Ectodermal cell (in vitro differentiated cells): ENCODE measurements around the gene UTP15.

Source experiments
- H3K27ac ChIP-seq: 2 replicates; pipeline ENCODE4 v1.7.0; 2013; ENCODE audit warnings: mild to moderate bottlenecking, low read depth, low read length; ENCODE audit not compliant: insufficient read depth, poor library complexity, severe bottlenecking
- H3K27me3 ChIP-seq: 2 replicates; pipeline ENCODE4 v1.7.0; 2013; ENCODE audit warnings: mild to moderate bottlenecking, low read length; ENCODE audit not compliant: insufficient read depth, control insufficient read depth, poor library complexity, severe bottlenecking
- H3K36me3 ChIP-seq: one replicate; pipeline ENCODE4 v1.7.0; 2013; ENCODE audit warnings: low read length; ENCODE audit not compliant: control insufficient read depth, insufficient read depth
- H3K4me1 ChIP-seq: one replicate; pipeline ENCODE4 v1.7.0; 2013; ENCODE audit warnings: low read length; ENCODE audit not compliant: control insufficient read depth, insufficient read depth
- H3K4me3 ChIP-seq: 2 replicates; pipeline ENCODE4 v1.7.0; 2013; ENCODE audit warnings: low read depth, low read length, control low read depth; ENCODE audit not compliant: insufficient read depth
- H3K9me3 ChIP-seq: 2 replicates; pipeline ENCODE4 v1.7.0; 2013; ENCODE audit warnings: mild to moderate bottlenecking, low read length, moderate library complexity; ENCODE audit not compliant: control insufficient read depth

Gene UTP15

GRCh38 chr5:73631500-73631899, 66.0 kb downstream of the UTP15 start:
- H3K36me3 ChIP-seq, result no peaks in the 10 kb centered on the region
- H3K27me3 ChIP-seq, result peaks cover 29% of the 10 kb centered on the region
- H3K4me3 ChIP-seq, result no peak overlapping the region

More at GRCh38 chr5:73631500-73631899, 66.0 kb downstream of the UTP15 start:
- Histone ChIP-seq H3K4me1 (no peaks in the 10 kb centered on the region), H3K9me3 (no peaks in the 10 kb centered on the region), H3K27ac (no peak overlapping the region)
